Naive thymus-derived CD4-positive, alpha-beta T cell (primary cell): Measurements from ENCODE around the gene MRPL12. TPM values are rescaled to one million over a fixed set of nuclear protein-coding genes. Genes with fewer than 3 reads are reported as not detected.

Experiments
- ATAC-seq: fragments of 150-1000 bp; cut with Tn5 transposase; 2 replicates; pipeline ENCODE4 v1.10.0; 2021; ENCODE audit warnings: mild to moderate bottlenecking, moderate library complexity
- CTCF ChIA-PET: fragments of 350-600 bp; sonication (Branson Sonifier 250); formaldehyde crosslinking; loops from one replicate; lab custom pipeline; 2021; ENCODE audit warnings: antibody characterized with exemption; lab: Charles Lee
- POLR2A ChIA-PET: fragments of 350-600 bp; sonication (Branson Sonifier 250); formaldehyde crosslinking; loops from one replicate; lab custom pipeline; 2021; ENCODE audit warnings: antibody characterized with exemption, inconsistent platforms; lab: Charles Lee
- DNase-seq, 9 donors: peaks; one replicate each; pipeline versions ENCODE4 v3.0.0 to v3.0.0-alpha.2; 2020 to 2022; ENCODE audit warnings: mixed read lengths in 1 of 9
- H3K27ac ChIP-seq: one replicate; pipeline ENCODE4 v1.7.0; 2013; ENCODE audit warnings: mild to moderate bottlenecking, low read depth, low read length, moderate library complexity
- H3K27me3 ChIP-seq, 2 donors: one replicate each; pipeline ENCODE4 v1.7.0; 2013; ENCODE audit warnings: low read length in 2 of 2, mild to moderate bottlenecking in 2 of 2, moderate library complexity in 2 of 2; ENCODE audit not compliant: control insufficient read depth in 2 of 2, insufficient read depth in 2 of 2
- H3K36me3 ChIP-seq, 3 experiments: 1 replicate in 2 of 3; 2 replicates in 1 of 3; pipeline ENCODE4 v1.7.0; 2013; ENCODE audit warnings: low read length in 3 of 3, mild to moderate bottlenecking in 3 of 3, moderate library complexity in 1 of 3; ENCODE audit not compliant: insufficient read depth in 3 of 3, control insufficient read depth in 2 of 3
- H3K4me1 ChIP-seq, 2 donors: one replicate each; pipeline ENCODE4 v1.7.0; 2013; ENCODE audit warnings: low read length in 2 of 2, mild to moderate bottlenecking in 2 of 2, moderate library complexity in 1 of 2; ENCODE audit not compliant: control insufficient read depth in 2 of 2, insufficient read depth in 2 of 2
- H3K4me3 ChIP-seq: 2 replicates; pipeline ENCODE4 v1.7.0; 2013; ENCODE audit warnings: mild to moderate bottlenecking, low read length
- H3K9me3 ChIP-seq, 3 experiments: 1 replicate in 2 of 3; 2 replicates in 1 of 3; pipeline ENCODE4 v1.7.0; 2013; ENCODE audit warnings: low read length in 3 of 3; ENCODE audit not compliant: control insufficient read depth in 2 of 3
- H3K27ac Mint-ChIP-seq, 9 donors: one replicate each; pipeline ENCODE4 v1.8.0; 2020 to 2022; ENCODE audit warnings: mixed read lengths in 9 of 9, mild to moderate bottlenecking in 8 of 9, moderate library complexity in 5 of 9, inconsistent platforms in 2 of 9
- H3K27me3 Mint-ChIP-seq, 5 donors: one replicate each; pipeline ENCODE4 v1.8.0; 2021 to 2022; ENCODE audit warnings: mixed read lengths in 5 of 5, mild to moderate bottlenecking in 1 of 5
- H3K36me3 Mint-ChIP-seq, 5 donors: one replicate each; pipeline ENCODE4 v1.8.0; 2020 to 2022; ENCODE audit warnings: mixed read lengths in 5 of 5, mild to moderate bottlenecking in 3 of 5, inconsistent platforms in 1 of 5
- H3K4me1 Mint-ChIP-seq, 7 donors: one replicate each; pipeline ENCODE4 v1.8.0; 2020 to 2022; ENCODE audit warnings: mixed read lengths in 7 of 7, mild to moderate bottlenecking in 3 of 7, inconsistent platforms in 1 of 7
- H3K4me3 Mint-ChIP-seq, 10 donors: one replicate each; pipeline ENCODE4 v1.8.0; 2020 to 2022; ENCODE audit warnings: mild to moderate bottlenecking in 10 of 10, mixed read lengths in 10 of 10, moderate library complexity in 6 of 10, inconsistent platforms in 2 of 10
- H3K9me3 Mint-ChIP-seq, 11 donors: one replicate each; pipeline ENCODE4 v1.8.0; 2020 to 2022; ENCODE audit warnings: mixed read lengths in 11 of 11, mild to moderate bottlenecking in 4 of 11, inconsistent platforms in 1 of 11, moderate library complexity in 1 of 11
- intact Hi-C, 2 donors: fragments of 100-400 bp; cut with micrococcal nuclease; formaldehyde crosslinking; loops; one replicate each; pipeline ENCODE4 v1.15.1; 2023
- polyA plus RNA-seq, 2 donors: library from polyadenylated mRNA; unstranded; fragments of 300-500 nt; fragmentation: Illumina TruSeq; gene quantifications; one replicate each; pipeline ENCODE4 v1.2.3, GENCODE V29; 2021
- total RNA-seq, 6 experiments: library from RNA in 5 of 6; stranded (reverse) in 5 of 6; gene quantifications; 1 replicate in 5 of 6; 2 replicates in 1 of 6; pipeline ENCODE4 v1.2.3 and lab custom pipeline; 2021 to 2026

MRPL12 gene
- total and polyA plus RNA-seq, 7 experiments from 2014 or later, result 21.3 to 83.8 (median 27.4) TPM

GRCh38 chr17:81700353-81701287 is 2.5 kb upstream of the MRPL12 start:
- no peaks in the 10 kb centered on the region for H3K9me3 ChIP-seq
- H3K27me3 ChIP-seq, result no peaks in the 10 kb centered on the region
- no peaks in the 10 kb centered on the region for H3K27me3 Mint-ChIP-seq
- ATAC-seq (no peak), DNase-seq (no peak)
- H3K27ac Mint-ChIP-seq, result peak overlapping the region in 4 of 9 donors; percentile 33 to 81 (median 54)
- intact Hi-C loops, result loop anchor here in 1 of 2 donors (5.0 kb wide), 2 partner anchors 33 to 148 kb away; partner anchors contain the start of genes CCDC137, FAAP100 and OXLD1
- ChIA-PET POLR2A (interaction anchor here (3.6 kb wide), 1 partner anchor 17 kb away, joined by 49 read pairs; the partner anchor contains the start of genes ARL16 and HGS), CTCF (no interaction called here)
- H3K36me3 Mint-ChIP-seq, result peaks cover 0 to 24% (median 0%) of the 10 kb centered on the region in 5 donors
- H3K9me3 Mint-ChIP-seq, result no peaks in the 10 kb centered on the region
- peaks cover 17 to 37% (median 24%) of the 10 kb centered on the region in 7 donors for H3K4me1 Mint-ChIP-seq
- peak overlapping the region in 7 of 10 donors; percentile 18 to 88 (median 48) for H3K4me3 Mint-ChIP-seq
- H3K4me1 ChIP-seq, result peaks cover 23 to 24% of the 10 kb centered on the region in 2 donors
- H3K4me3 ChIP-seq, result no peak overlapping the region
- H3K36me3 ChIP-seq, result peaks cover 0 to 67% (median 11%) of the 10 kb centered on the region in 3 experiments
- no peak overlapping the region for H3K27ac ChIP-seq

GRCh38 chr17:81701288-81702071 is 1.7 kb upstream of the MRPL12 start:
- ATAC-seq, result no peak
- Mint-ChIP-seq H3K36me3 (peaks cover 0 to 30% (median 0%) of the 10 kb centered on the region in 5 donors), H3K27me3 (no peaks in the 10 kb centered on the region), H3K4me3 (peak overlapping the region in 8 of 10 donors; percentile 36 to 94 (median 86)), H3K27ac (peak overlapping the region in 5 of 9 donors; percentile 18 to 96 (median 89)), H3K9me3 (no peaks in the 10 kb centered on the region), H3K4me1 (peaks cover 21 to 38% (median 28%) of the 10 kb centered on the region in 7 donors)
- Histone ChIP-seq H3K27me3 (no peaks in the 10 kb centered on the region), H3K27ac (peak overlapping the region; percentile 95), H3K36me3 (peaks cover 0 to 67% (median 11%) of the 10 kb centered on the region in 3 experiments), H3K9me3 (no peaks in the 10 kb centered on the region), H3K4me3 (no peak overlapping the region), H3K4me1 (peaks cover 23 to 24% of the 10 kb centered on the region in 2 donors)
- POLR2A ChIA-PET, result interaction anchor here (1.5 to 3.6 kb wide), 3 partner anchors 18 to 38 kb away, joined by 7 to 49 read pairs (median 12); partner anchors contain the start of genes ARL16 and HGS
- CTCF ChIA-PET, result no interaction called here
- DNase-seq, result no peak
- intact Hi-C loops, result loop anchor here (2.0 to 5.0 kb wide), 6 partner anchors 34 to 159 kb away; partner anchors contain the start of genes FAAP100 (in 2 of the 2), CCDC137 (in 1 of the 2), MCRIP1 (in 1 of the 2) and NPLOC4 (in 1 of the 2)

GRCh38 chr17:81703747-81704654 is 834 bp downstream of the MRPL12 start:
- DNase-seq (peak in 4 of 9 donors; percentile 20 to 43 (median 24)), ATAC-seq (peak; percentile 13)
- no peaks in the 10 kb centered on the region for H3K9me3 Mint-ChIP-seq
- peak overlapping the region; percentile 62 to 91 (median 83) for H3K4me3 Mint-ChIP-seq
- intact Hi-C loops, result loop anchor here (1.0 to 5.0 kb wide), 12 partner anchors 8 to 157 kb away; partner anchors contain the start of genes ARL16 (in 2 of the 2), CCDC137 (in 2 of the 2), FAAP100 (in 2 of the 2) and MCRIP1 (in 2 of the 2)
- H3K4me1 Mint-ChIP-seq, result peaks cover 21 to 38% (median 26%) of the 10 kb centered on the region in 7 donors
- H3K36me3 ChIP-seq, result peaks cover 0 to 61% (median 11%) of the 10 kb centered on the region in 3 experiments
- peak overlapping the region in 8 of 9 donors; percentile 6 to 94 (median 87) for H3K27ac Mint-ChIP-seq
- peaks cover 23 to 24% of the 10 kb centered on the region in 2 donors for H3K4me1 ChIP-seq
- H3K9me3 ChIP-seq, result no peaks in the 10 kb centered on the region
- ChIA-PET CTCF (interaction anchor here (1.8 kb wide), 1 partner anchor 8 kb away, joined by 4 read pairs; no protein-coding TSS in a partner anchor), POLR2A (interaction anchor here (0.6 to 3.6 kb wide), 10 partner anchors 10 to 195 kb away, joined by 3 to 49 read pairs (median 5); partner anchors contain the start of genes ARL16, CCDC137, HGS and MCRIP1)
- H3K27me3 Mint-ChIP-seq, result no peaks in the 10 kb centered on the region
- H3K27me3 ChIP-seq, result no peaks in the 10 kb centered on the region
- H3K27ac ChIP-seq, result peak overlapping the region; percentile 95
- H3K4me3 ChIP-seq, result peak overlapping the region; percentile 91
- H3K36me3 Mint-ChIP-seq, result peaks cover 0 to 22% (median 0%) of the 10 kb centered on the region in 5 donors

- peaks cover 22 to 44% (median 27%) of the 10 kb centered on the region in 7 donors for H3K4me1 Mint-ChIP-seq
- no peaks in the 10 kb centered on the region for H3K9me3 Mint-ChIP-seq
Observed at GRCh38 chr17:81705518-81706231, 2.5 kb downstream of the MRPL12 start.

GRCh38 chr17:81706232-81706611 is 3.1 kb downstream of the MRPL12 start:
- Histone ChIP-seq H3K27ac (no peak overlapping the region), H3K27me3 (no peaks in the 10 kb centered on the region), H3K9me3 (no peaks in the 10 kb centered on the region), H3K36me3 (peaks cover 0 to 47% (median 6%) of the 10 kb centered on the region in 3 experiments), H3K4me1 (peaks cover 32 to 34% of the 10 kb centered on the region in 2 donors), H3K4me3 (no peak overlapping the region)
- peaks cover 0 to 20% (median 0%) of the 10 kb centered on the region in 5 donors for H3K36me3 Mint-ChIP-seq
- no peak for DNase-seq
- H3K4me3 Mint-ChIP-seq, result peak overlapping the region in 2 of 10 donors; percentile 18 to 51
- no peaks in the 10 kb centered on the region for H3K9me3 Mint-ChIP-seq
- POLR2A ChIA-PET, result interaction anchor here (0.8 to 1.1 kb wide), 2 partner anchors 21 to 510 kb away, joined by 3 read pairs; no protein-coding TSS in a partner anchor
- no peaks in the 10 kb centered on the region for H3K27me3 Mint-ChIP-seq
- intact Hi-C loops, result no loop called here
- H3K27ac Mint-ChIP-seq, result peak overlapping the region in 4 of 9 donors; percentile 19 to 59 (median 39)
- ATAC-seq, result no peak
- CTCF ChIA-PET, result interaction anchor here (0.7 kb wide), 1 partner anchor 126 kb away, joined by 3 read pairs; no protein-coding TSS in a partner anchor
- peaks cover 21 to 43% (median 28%) of the 10 kb centered on the region in 7 donors for H3K4me1 Mint-ChIP-seq

More at GRCh38 chr17:81705518-81706231, 2.5 kb downstream of the MRPL12 start:
- no peaks in the 10 kb centered on the region for H3K9me3 ChIP-seq
- no peak overlapping the region for H3K4me3 ChIP-seq
- no peak overlapping the region for H3K27ac ChIP-seq
- ATAC-seq (no peak), DNase-seq (no peak)
- intact Hi-C loops, result no loop called here
- ChIA-PET POLR2A (interaction anchor here (1.2 kb wide), 1 partner anchor 37 kb away, joined by 3 read pairs; no protein-coding TSS in a partner anchor), CTCF (interaction anchor here (0.7 to 1.8 kb wide), 2 partner anchors 10 to 537 kb away, joined by 4 read pairs; no protein-coding TSS in a partner anchor)
- Mint-ChIP-seq H3K36me3 (peaks cover 0 to 22% (median 0%) of the 10 kb centered on the region in 5 donors), H3K27ac (peak overlapping the region in 5 of 9 donors; percentile 13 to 59 (median 36)), H3K4me3 (peak overlapping the region in 6 of 10 donors; percentile 9 to 51 (median 25)), H3K27me3 (no peaks in the 10 kb centered on the region)
- peaks cover 0 to 53% (median 11%) of the 10 kb centered on the region in 3 experiments for H3K36me3 ChIP-seq
- H3K4me1 ChIP-seq, result peaks cover 26 to 29% of the 10 kb centered on the region in 2 donors
- H3K27me3 ChIP-seq, result no peaks in the 10 kb centered on the region
